ENCODE measurements around the gene PRAMEF12.
"Not testable (repeated sequence)": the region's sequence is repeated elsewhere in the genome, so short reads cannot be mapped to it uniquely, and the experiment has no call there.

The PRAMEF12 gene

GRCh38 chr1:12773438-12773837, at the start of gene PRAMEF12:
Gene PRAMEF12, plus strand, starts transcription at chr1:12773738. Its CDS starts 1,130 bp downstream, at chr1:12774868.
- no peak for DNase-seq

GRCh38 chr1:12728391-12728790, 45.1 kb upstream of the PRAMEF12 start:
- DNase-seq = no peak

- no peak for DNase-seq
Observed at GRCh38 chr1:12730156-12730555, 43.4 kb upstream of the PRAMEF12 start.

GRCh38 chr1:12731084-12731483, 42.5 kb upstream of the PRAMEF12 start:
- DNase-seq = not testable (repeated sequence)

- DNase-seq = no peak
Observed at GRCh38 chr1:12734651-12735050, 38.9 kb upstream of the PRAMEF12 start.

- no peak for DNase-seq
Observed at GRCh38 chr1:12738934-12739333, 34.6 kb upstream of the PRAMEF12 start.

- DNase-seq = no peak
Observed at GRCh38 chr1:12739613-12740012, 33.9 kb upstream of the PRAMEF12 start.

GRCh38 chr1:12741946-12742345, 31.6 kb upstream of the PRAMEF12 start:
- no peak for DNase-seq

- no peak for DNase-seq
Observed at GRCh38 chr1:12745126-12745991, 28.2 kb upstream of the PRAMEF12 start.

GRCh38 chr1:12745992-12746323, 27.6 kb upstream of the PRAMEF12 start, which contains the start of gene CFAP107:
Gene CFAP107, plus strand, starts transcription at chr1:12746200. Its CDS starts 231 bp downstream, at chr1:12746431.
- no peak for DNase-seq

GRCh38 chr1:12748778-12749355, 24.7 kb upstream of the PRAMEF12 start:
- DNase-seq = no peak

GRCh38 chr1:12754738-12755137, 18.8 kb upstream of the PRAMEF12 start:
- DNase-seq = no peak

- no peak for DNase-seq
Observed at GRCh38 chr1:12756273-12756672, 17.3 kb upstream of the PRAMEF12 start.

- no peak for DNase-seq
Observed at GRCh38 chr1:12756768-12757413, 16.6 kb upstream of the PRAMEF12 start.

- no peak for DNase-seq
Observed at GRCh38 chr1:12757836-12758235, 15.7 kb upstream of the PRAMEF12 start.

GRCh38 chr1:12760256-12760795, 13.2 kb upstream of the PRAMEF12 start:
- no peak for DNase-seq

GRCh38 chr1:12761781-12762180, 11.8 kb upstream of the PRAMEF12 start:
- DNase-seq = no peak

- DNase-seq = no peak
Observed at GRCh38 chr1:12762766-12763165, 10.8 kb upstream of the PRAMEF12 start.

GRCh38 chr1:12763479-12763878, 10.1 kb upstream of the PRAMEF12 start:
- no peak for DNase-seq

- DNase-seq = no peak
Observed at GRCh38 chr1:12764016-12764415, 9.5 kb upstream of the PRAMEF12 start.

GRCh38 chr1:12769031-12769430, 4.5 kb upstream of the PRAMEF12 start:
- no peak for DNase-seq

- no peak for DNase-seq
Observed at GRCh38 chr1:12769976-12770505, 3.5 kb upstream of the PRAMEF12 start.

GRCh38 chr1:12770620-12771019, 2.9 kb upstream of the PRAMEF12 start:
- no peak for DNase-seq
